SH-SY5Y (cell line): Measurements from ENCODE around the gene TMEM117.

Experiments used
- GATA2 ChIP-seq: IDR thresholded peaks from 2 replicates; pipeline ENCODE4 v1.6.1; 2011; ENCODE audit warnings: mild to moderate bottlenecking, low read depth, low read length
- GATA3 ChIP-seq: IDR thresholded peaks from 2 replicates; pipeline ENCODE4 v1.6.1; 2011; ENCODE audit warnings: low read depth, mild to moderate bottlenecking, low read length, moderate library complexity

GRCh38 chr12:44143175-44143574, 307.3 kb downstream of the TMEM117 start:
- TF ChIP-seq GATA3 (no peak), GATA2 (no peak)
